HG02623 (cell line): ENCODE results near the gene CCDC47.
"Not testable (repeated sequence)": the region's sequence is repeated elsewhere in the genome, so short reads cannot be mapped to it uniquely, and the experiment has no call there.

Experiments
- ATAC-seq: cut with Tn5 transposase; IDR thresholded peaks from one replicate; pipeline ENCODE4 v1.9.1; 2021; ENCODE audit warnings: moderate library complexity; ENCODE audit not compliant: unreplicated experiment

CCDC47 gene

GRCh38 chr17:63740464-63741142 is 32.8 kb downstream of the CCDC47 start:
- no peak for ATAC-seq

GRCh38 chr17:63735691-63736090 is 37.7 kb downstream of the CCDC47 start:
- ATAC-seq, result no peak

GRCh38 chr17:63722403-63722802 is 51.0 kb downstream of the CCDC47 start:
- ATAC-seq, result no peak

GRCh38 chr17:63720194-63720593 is 53.2 kb downstream of the CCDC47 start:
- not testable (repeated sequence) for ATAC-seq

GRCh38 chr17:63718988-63719387 is 54.4 kb downstream of the CCDC47 start:
- no peak for ATAC-seq

GRCh38 chr17:63716426-63716825 is 57.0 kb downstream of the CCDC47 start:
- ATAC-seq, result no peak

- ATAC-seq, result no peak
These were observed 58.7 kb downstream of the CCDC47 start for GRCh38 chr17:63714550-63715277.

- no peak for ATAC-seq
These were observed 64.3 kb downstream of the CCDC47 start for GRCh38 chr17:63709110-63709509.

GRCh38 chr17:63707151-63707550 is 66.2 kb downstream of the CCDC47 start:
- ATAC-seq, result no peak

GRCh38 chr17:63706336-63707082 is 66.9 kb downstream of the CCDC47 start:
- ATAC-seq, result no peak

GRCh38 chr17:63705657-63706056 is 67.7 kb downstream of the CCDC47 start:
- no peak for ATAC-seq

GRCh38 chr17:63704836-63705235 is 68.6 kb downstream of the CCDC47 start:
- no peak for ATAC-seq

GRCh38 chr17:63704259-63704576 is 69.2 kb downstream of the CCDC47 start:
- ATAC-seq, result no peak

- no peak for ATAC-seq
These were observed 69.7 kb downstream of the CCDC47 start for GRCh38 chr17:63703556-63704258.

- no peak for ATAC-seq
These were observed 70.4 kb downstream of the CCDC47 start for GRCh38 chr17:63703029-63703428.

GRCh38 chr17:63702721-63703015 is 70.7 kb downstream of the CCDC47 start:
- ATAC-seq, result no peak

- no peak for ATAC-seq
These were observed 71.3 kb downstream of the CCDC47 start for GRCh38 chr17:63701868-63702720.

- ATAC-seq, result no peak
These were observed 72.0 kb downstream of the CCDC47 start for GRCh38 chr17:63701456-63701820.

- ATAC-seq, result peak; percentile 19
These were observed 72.6 kb downstream of the CCDC47 start for GRCh38 chr17:63700528-63701455.
